Nephron (organoid): ENCODE results near the gene TCF4.

Experiments used
- H3K27ac Mint-ChIP-seq, 3 experiments: 2 replicates each; pipeline ENCODE4 v1.8.0; 2020; ENCODE audit warnings: mixed read lengths in 3 of 3, mild to moderate bottlenecking in 2 of 3, moderate library complexity in 1 of 3
- H3K27me3 Mint-ChIP-seq: 2 replicates; pipeline ENCODE4 v1.8.0; 2021; ENCODE audit warnings: low read depth, mild to moderate bottlenecking, moderate library complexity, mixed read lengths
- H3K36me3 Mint-ChIP-seq: 2 replicates; pipeline ENCODE4 v1.8.0; 2020; ENCODE audit warnings: low read depth, mixed read lengths
- H3K4me1 Mint-ChIP-seq: 2 replicates; pipeline ENCODE4 v1.8.0; 2020; ENCODE audit warnings: mixed read lengths
- H3K4me3 Mint-ChIP-seq, 3 experiments: 2 replicates each; pipeline ENCODE4 v1.8.0; 2020; ENCODE audit warnings: mild to moderate bottlenecking in 3 of 3, mixed read lengths in 3 of 3, moderate library complexity in 2 of 3
- H3K9me3 Mint-ChIP-seq: 2 replicates; pipeline ENCODE4 v1.8.0; 2020; ENCODE audit warnings: mixed read lengths
- CTCF ChIP-seq, 3 experiments: fragments of 200-600 bp; sonication (generic); IDR thresholded peaks; one replicate each; pipeline ENCODE4 v1.5.0; 2021; ENCODE audit warnings: antibody characterized with exemption in 3 of 3; ENCODE audit not compliant: unreplicated experiment in 3 of 3

Gene TCF4

DNA sequence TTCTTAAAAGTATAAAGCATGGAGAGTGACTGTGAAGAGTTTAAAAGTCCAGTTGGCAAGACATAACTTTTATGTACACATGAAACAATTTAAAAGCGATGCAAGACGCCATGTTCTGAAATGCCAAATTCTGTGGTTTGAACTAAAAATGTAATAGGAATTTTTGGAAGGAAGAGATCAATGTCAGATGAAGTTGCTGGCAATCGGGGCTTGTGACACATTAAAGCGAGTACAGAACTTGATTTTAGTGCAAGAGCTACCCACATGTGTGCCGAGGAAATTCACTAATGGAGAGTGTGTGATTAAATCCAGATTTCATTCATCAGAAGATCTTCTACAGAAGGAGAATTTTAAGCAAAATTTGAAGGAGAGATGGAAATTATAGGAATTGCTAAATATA, 408.6 kb downstream of the TCF4 start:
- TF ChIP-seq CTCF (IDR thresholded peaks at IDR 0.05; ENCODE audit: unreplicated experiment in 3 of 3): no peak
- Mint-ChIP-seq H3K27ac (no peak overlapping the region), H3K4me1 (peaks cover 6% of the 10 kb centered on the region), H3K9me3 (peaks cover 9% of the 10 kb centered on the region), H3K27me3 (no peaks in the 10 kb centered on the region), H3K36me3 (no peaks in the 10 kb centered on the region), H3K4me3 (no peak overlapping the region)

DNA sequence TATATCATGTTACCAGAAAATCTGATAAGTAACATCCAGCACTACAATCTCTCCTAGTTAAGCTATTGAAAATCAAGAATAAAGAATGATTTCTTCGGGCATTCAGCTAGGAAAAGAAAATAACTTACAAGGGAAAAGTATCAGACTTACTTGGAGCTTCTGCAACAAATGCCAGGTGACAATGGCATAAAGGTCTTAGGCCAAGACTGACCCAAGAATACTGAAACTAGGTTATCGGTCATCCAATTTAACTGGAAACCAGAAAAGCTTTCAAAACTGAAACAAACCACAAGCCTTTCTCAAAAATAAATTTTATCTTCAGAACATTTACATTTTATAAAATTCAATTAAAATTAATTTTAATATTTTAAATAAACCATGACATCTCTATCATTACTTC, 414.7 kb downstream of the TCF4 start:
- Mint-ChIP-seq H3K4me3 (no peak overlapping the region), H3K9me3 (peaks cover 30% of the 10 kb centered on the region), H3K27ac (no peak overlapping the region), H3K4me1 (no peaks in the 10 kb centered on the region), H3K36me3 (no peaks in the 10 kb centered on the region), H3K27me3 (no peaks in the 10 kb centered on the region)
- no peak for TF ChIP-seq CTCF (IDR thresholded peaks at IDR 0.05; ENCODE audit: unreplicated experiment in 3 of 3)
